GM13976 (cell line): ENCODE measurements around the gene TNS3.

ENCODE experiments used
- DNase-seq: peaks from one replicate; pipeline ENCODE4 v3.0.0; 2012; ENCODE audit warnings: low spot score
- CTCF ChIP-seq: IDR thresholded peaks from 2 replicates; pipeline ENCODE4 v1.5.1; 2012; ENCODE audit warnings: borderline replicate concordance, mild to moderate bottlenecking; ENCODE audit not compliant: insufficient read depth; ENCODE audit errors: extremely low read depth, missing control alignments, control extremely low read depth
- in situ Hi-C: fragments of 300-500 bp; cut with MboI; formaldehyde crosslinking; loops from one replicate; pipeline ENCODE4 v1.12.0; 2022; ENCODE audit warnings: low sequenced_read_pairs, mixed read lengths, inconsistent platforms; ENCODE audit not compliant: unreplicated experiment

The TNS3 gene

GRCh38 chr7:47511699-47512370 is 70.1 kb downstream of the TNS3 start:
- no peak for TF ChIP-seq CTCF
- in situ Hi-C loops = no loop called here
- no peak for DNase-seq

GRCh38 chr7:47510786-47511185 is 71.1 kb downstream of the TNS3 start:
- in situ Hi-C loops = no loop called here
- no peak for DNase-seq
- no peak for TF ChIP-seq CTCF

- no peak for DNase-seq
- in situ Hi-C loops = no loop called here
- no peak for TF ChIP-seq CTCF
These were observed 71.7 kb downstream of the TNS3 start for GRCh38 chr7:47510192-47510591.

- DNase-seq = no peak
- in situ Hi-C loops = no loop called here
These were observed 72.3 kb downstream of the TNS3 start for GRCh38 chr7:47509571-47509970.

GRCh38 chr7:47508389-47509380 is 73.2 kb downstream of the TNS3 start:
- no peak for DNase-seq
- TF ChIP-seq CTCF = no peak
- in situ Hi-C loops = no loop called here

More at GRCh38 chr7:47509571-47509970, 72.3 kb downstream of the TNS3 start:
- no peak for TF ChIP-seq CTCF

- no peak for DNase-seq
- in situ Hi-C loops = no loop called here
- TF ChIP-seq CTCF = no peak
These were observed 74.4 kb downstream of the TNS3 start for GRCh38 chr7:47507522-47507921.
